Keratinocyte (primary cell): ENCODE results near the gene SPX. TPM values are rescaled to one million over a fixed set of nuclear protein-coding genes. Genes with fewer than 3 reads are reported as not detected.

ENCODE experiments used
- DNase-seq: peaks from one replicate; pipeline ENCODE4 v3.0.0-alpha.2; 2011; ENCODE audit warnings: low read depth, missing footprints, low spot score
- FAIRE-seq: peaks from 2 replicates; lab custom pipeline; 2011; peaks lifted over from hg19 to GRCh38; lab: Jason Lieb, UNC
- H2AFZ ChIP-seq: 2 replicates; pipeline ENCODE4 v1.6.0; 2012; ENCODE audit warnings: low read length, control low read depth, inconsistent platforms; ENCODE audit not compliant: control insufficient read depth
- H3K27ac ChIP-seq: 2 replicates; pipeline ENCODE4 v1.5.1; 2011; ENCODE audit warnings: low read length; ENCODE audit not compliant: control insufficient read depth, insufficient read depth
- H3K27me3 ChIP-seq: 3 replicates; pipeline ENCODE4 v1.6.0; 2011; ENCODE audit warnings: low read length; ENCODE audit not compliant: control insufficient read depth, insufficient read depth; ENCODE audit errors: extremely low read depth
- H3K36me3 ChIP-seq, 2 experiments: 2 replicates in 1 of 2; 3 replicates in 1 of 2; pipeline ENCODE4 v1.5.1; 2011; ENCODE audit warnings: low read length in 2 of 2, mild to moderate bottlenecking in 1 of 2; ENCODE audit not compliant: control insufficient read depth in 2 of 2, insufficient read depth in 2 of 2; ENCODE audit errors: extremely low read depth in 1 of 2
- H3K4me1 ChIP-seq: 3 replicates; pipeline ENCODE4 v1.5.1; 2011; ENCODE audit warnings: low read length; ENCODE audit not compliant: control insufficient read depth, insufficient read depth; ENCODE audit errors: extremely low read depth
- H3K4me2 ChIP-seq: 3 replicates; pipeline ENCODE4 v1.6.0; 2011; ENCODE audit warnings: low read depth, low read length; ENCODE audit not compliant: control insufficient read depth, insufficient read depth; ENCODE audit errors: extremely low read depth
- H3K4me3 ChIP-seq, 3 experiments: fragments of 200-600 bp in 1 of 3; sonication (generic) in 1 of 3; 2 replicates in 2 of 3; 3 replicates in 1 of 3; pipeline ENCODE4 v1.5.1; 2011 to 2016; ENCODE audit warnings: low read length in 3 of 3, mild to moderate bottlenecking in 3 of 3, control low read depth in 2 of 3, inconsistent platforms in 1 of 3, low read depth in 1 of 3, mixed read lengths in 1 of 3, mixed run types in 1 of 3, moderate library complexity in 1 of 3; ENCODE audit not compliant: control insufficient read depth in 2 of 3, insufficient read depth in 2 of 3; ENCODE audit errors: extremely low read depth in 1 of 3
- H3K79me2 ChIP-seq: 2 replicates; pipeline ENCODE4 v1.6.0; 2012; ENCODE audit warnings: low read length; ENCODE audit not compliant: control insufficient read depth, insufficient read depth
- H3K9ac ChIP-seq: 3 replicates; pipeline ENCODE4 v1.6.0; 2011; ENCODE audit warnings: low read length; ENCODE audit not compliant: control insufficient read depth, insufficient read depth; ENCODE audit errors: extremely low read depth
- H3K9me1 ChIP-seq: 3 replicates; pipeline ENCODE4 v1.6.0; 2011; ENCODE audit warnings: low read length; ENCODE audit not compliant: control insufficient read depth, insufficient read depth; ENCODE audit errors: extremely low read depth
- H3K9me3 ChIP-seq: 2 replicates; pipeline ENCODE4 v1.5.1; 2012; ENCODE audit warnings: low read depth, low read length; ENCODE audit not compliant: control insufficient read depth
- H4K20me1 ChIP-seq: 3 replicates; pipeline ENCODE4 v1.6.0; 2011; ENCODE audit warnings: low read length; ENCODE audit not compliant: control insufficient read depth, insufficient read depth; ENCODE audit errors: extremely low read depth
- CTCF ChIP-seq, 3 experiments: IDR thresholded peaks in 1 of 3; conservative IDR thresholded peaks in 1 of 3; optimal IDR thresholded peaks in 1 of 3; 2 replicates in 2 of 3; 3 replicates in 1 of 3; pipeline versions ENCODE3 to v1.5.1; 2011; ENCODE audit warnings: low read length in 3 of 3, mild to moderate bottlenecking in 3 of 3, moderate library complexity in 2 of 3, control low read depth in 1 of 3, inconsistent platforms in 1 of 3; ENCODE audit not compliant: insufficient read depth in 2 of 3; ENCODE audit errors: extremely low read depth in 1 of 3
- EZH2 ChIP-seq: IDR thresholded peaks from one replicate; pipeline ENCODE4 v1.6.1; 2012; ENCODE audit warnings: inconsistent platforms, mild to moderate bottlenecking, low read length, moderate library complexity
- dilution Hi-C: fragments of 300-500 bp; cut with MboI; formaldehyde crosslinking; loops from one replicate; pipeline ENCODE4 v1.7.0; 2020; ENCODE audit warnings: low sequenced_read_pairs; ENCODE audit not compliant: extremely low pct_ligation_motif_present
- polyA plus RNA-seq, 5 experiments: library from polyadenylated mRNA; depleted of rRNA in 3 of 5; stranded (reverse) in 3 of 5; stranded (forward) in 1 of 5; unstranded in 1 of 5; fragments of >200 nt; gene quantifications; 1 replicate in 1 of 5; 2 replicates in 3 of 5; 3 replicates in 1 of 5; pipeline versions ENCODE4 v1.2.1 to v1.2.3, GENCODE V29; 2011 to 2012; ENCODE audit warnings: missing spikeins in 2 of 5, low read depth in 1 of 5, low replicate concordance in 1 of 5

SPX gene
- polyA plus RNA-seq, 1 donor (not counting 4 experiments of a cell fraction or from before 2014, with no cell fraction given): 0.12 TPM

- peak overlapping the region; percentile 99 for H2AFZ ChIP-seq
- dilution Hi-C loops: no loop called here
Measured at GRCh38 chr12:21500786-21501257, 25.3 kb upstream of the SPX start.

GRCh38 chr12:21501258-21502163, 24.6 kb upstream of the SPX start, which contains the start of the genes GOLT1B and RECQL:
Gene GOLT1B, plus strand, starts transcription at chr12:21501789. Its CDS starts 135 bp downstream, at chr12:21501924.
Gene RECQL, minus strand, starts transcription at chr12:21501635. Its CDS starts 2,065 bp downstream, at chr12:21499570.
- dilution Hi-C loops: no loop called here
- peaks cover 13% of the 10 kb centered on the region for H3K4me1 ChIP-seq
- peak within 1 kb of the TSS; percentile 99 for H2AFZ ChIP-seq
- peaks cover 9 to 25% of the 10 kb centered on the region in 2 experiments for H3K36me3 ChIP-seq
- no peaks in the 10 kb centered on the region for H4K20me1 ChIP-seq
- peaks cover 60% of the 10 kb centered on the region for H3K79me2 ChIP-seq
- no peaks in the 10 kb centered on the region for H3K9me1 ChIP-seq
- no peaks in the 10 kb centered on the region for H3K27me3 ChIP-seq
- H3K4me3 ChIP-seq: peak within 1 kb of the TSS; percentile 82 to 97 (median 95)
- peak within 1 kb of the TSS; percentile 78 for H3K27ac ChIP-seq
- H3K9ac ChIP-seq: peak within 1 kb of the TSS; percentile 93
- H3K9me3 ChIP-seq: no peaks in the 10 kb centered on the region
- H3K4me2 ChIP-seq: peak within 1 kb of the TSS; percentile 96
- FAIRE-seq (peak; percentile 89), DNase-seq (peak; percentile 81)
- TF ChIP-seq EZH2 (no peak), CTCF (optimal IDR thresholded peaks at IDR 0.05 in 1 of 3, IDR thresholded peaks at IDR 0.05 in 1 of 3, conservative IDR thresholded peaks at IDR 0.05 in 1 of 3; ENCODE audit: extremely low read depth in 1 of 3, insufficient read depth in 2 of 3, low read length in 3 of 3) (no peak)

More at GRCh38 chr12:21500786-21501257, 25.3 kb upstream of the SPX start:
- Histone ChIP-seq H3K9ac (peak overlapping the region; percentile 93), H3K27ac (peak overlapping the region; percentile 78), H3K4me2 (peak overlapping the region; percentile 96), H3K9me1 (no peaks in the 10 kb centered on the region), H3K79me2 (peaks cover 53% of the 10 kb centered on the region), H3K4me3 (peak overlapping the region; percentile 82 to 97 (median 95)), H3K36me3 (peaks cover 9 to 25% of the 10 kb centered on the region in 2 experiments), H3K4me1 (peaks cover 13% of the 10 kb centered on the region), H3K27me3 (no peaks in the 10 kb centered on the region), H4K20me1 (no peaks in the 10 kb centered on the region), H3K9me3 (no peaks in the 10 kb centered on the region)
- DNase-seq (no peak), FAIRE-seq (no peak)
- TF ChIP-seq CTCF (optimal IDR thresholded peaks at IDR 0.05 in 1 of 3, IDR thresholded peaks at IDR 0.05 in 1 of 3, conservative IDR thresholded peaks at IDR 0.05 in 1 of 3; ENCODE audit: extremely low read depth in 1 of 3, insufficient read depth in 2 of 3, low read length in 3 of 3) (no peak), EZH2 (no peak)
